Brain microvascular endothelial cell (primary cell): ENCODE measurements around the gene MECP2.

Experiments used
- DNase-seq: peaks from one replicate; pipeline ENCODE4 v3.0.0-alpha.2; 2020
- H3K27ac ChIP-seq: fragments of 250-450 bp; sonication (Bioruptor Pico); 2 replicates; pipeline ENCODE4 v1.5.1; 2020; ENCODE audit warnings: mild to moderate bottlenecking, moderate library complexity
- H3K27me3 ChIP-seq: fragments of 250-450 bp; sonication (Bioruptor Pico); replicated peaks from 2 replicates; pipeline ENCODE4 v1.5.1; 2020; ENCODE audit warnings: mild to moderate bottlenecking
- H3K36me3 ChIP-seq: fragments of 250-450 bp; sonication (Bioruptor Pico); replicated peaks from 2 replicates; pipeline ENCODE4 v1.5.1; 2020; ENCODE audit warnings: mild to moderate bottlenecking
- H3K4me3 ChIP-seq: 2 replicates; pipeline ENCODE4 v1.5.1; 2011; ENCODE audit warnings: low read depth, mild to moderate bottlenecking, control low read depth, low read length, moderate library complexity
- in situ Hi-C: cut with HindIII; loops from 2 replicates; pipeline ENCODE4 v1.10.0; 2017; ENCODE audit warnings: low sequenced_read_pairs, low pct_ligation_motif_present
- TF ChIP-seq, protein P1 (sequence below): IDR thresholded peaks from 2 replicates; pipeline ENCODE4 v1.5.1; 2011; ENCODE audit warnings: low read depth, mild to moderate bottlenecking, moderate library complexity, low read length, control low read depth, inconsistent platforms; ENCODE audit errors: missing control alignments

Gene MECP2

DNA sequence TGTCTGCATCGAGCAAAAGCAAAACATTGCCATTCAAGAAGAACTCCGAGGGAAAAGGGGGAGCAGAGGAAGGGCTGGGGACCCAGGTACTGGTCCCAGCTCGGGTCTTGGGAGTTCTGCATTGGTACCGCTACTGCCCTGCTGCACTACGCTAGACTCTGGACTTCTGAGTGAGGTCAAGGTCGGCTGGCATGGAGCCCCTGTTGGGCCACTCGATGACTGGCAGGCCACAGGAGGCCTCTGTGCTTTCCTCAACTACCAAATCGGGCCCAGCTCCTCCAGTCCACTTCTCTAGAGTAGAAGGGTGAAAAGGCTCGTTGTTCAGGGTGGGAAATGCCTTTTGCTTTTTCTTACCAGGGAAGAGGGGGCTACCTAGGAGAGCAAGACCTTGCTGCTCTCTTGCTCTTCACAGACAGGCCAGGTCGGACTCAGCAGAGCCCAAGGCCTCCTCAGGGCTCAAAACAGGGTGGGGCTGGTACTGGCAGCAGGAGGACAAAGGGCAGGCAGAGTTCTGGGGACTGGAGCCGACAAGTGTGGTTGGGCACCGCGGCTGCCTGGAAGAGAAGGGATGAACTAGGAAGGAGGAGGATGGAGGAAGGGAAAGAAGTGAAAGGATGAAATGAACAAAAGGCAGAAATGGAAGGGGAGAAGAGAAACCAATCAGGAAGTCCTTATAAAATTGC lies 68.9 kb downstream of the MECP2 start:
- TF ChIP-seq, protein P1, sequence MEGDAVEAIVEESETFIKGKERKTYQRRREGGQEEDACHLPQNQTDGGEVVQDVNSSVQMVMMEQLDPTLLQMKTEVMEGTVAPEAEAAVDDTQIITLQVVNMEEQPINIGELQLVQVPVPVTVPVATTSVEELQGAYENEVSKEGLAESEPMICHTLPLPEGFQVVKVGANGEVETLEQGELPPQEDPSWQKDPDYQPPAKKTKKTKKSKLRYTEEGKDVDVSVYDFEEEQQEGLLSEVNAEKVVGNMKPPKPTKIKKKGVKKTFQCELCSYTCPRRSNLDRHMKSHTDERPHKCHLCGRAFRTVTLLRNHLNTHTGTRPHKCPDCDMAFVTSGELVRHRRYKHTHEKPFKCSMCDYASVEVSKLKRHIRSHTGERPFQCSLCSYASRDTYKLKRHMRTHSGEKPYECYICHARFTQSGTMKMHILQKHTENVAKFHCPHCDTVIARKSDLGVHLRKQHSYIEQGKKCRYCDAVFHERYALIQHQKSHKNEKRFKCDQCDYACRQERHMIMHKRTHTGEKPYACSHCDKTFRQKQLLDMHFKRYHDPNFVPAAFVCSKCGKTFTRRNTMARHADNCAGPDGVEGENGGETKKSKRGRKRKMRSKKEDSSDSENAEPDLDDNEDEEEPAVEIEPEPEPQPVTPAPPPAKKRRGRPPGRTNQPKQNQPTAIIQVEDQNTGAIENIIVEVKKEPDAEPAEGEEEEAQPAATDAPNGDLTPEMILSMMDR, result no peak
- H3K27ac ChIP-seq, result no peak overlapping the region
- no peak overlapping the region for H3K4me3 ChIP-seq
- H3K27me3 ChIP-seq, result no peaks in the 10 kb centered on the region
- H3K36me3 ChIP-seq, result no peaks in the 10 kb centered on the region
- in situ Hi-C loops, result no loop called here
- no peak for DNase-seq

DNA sequence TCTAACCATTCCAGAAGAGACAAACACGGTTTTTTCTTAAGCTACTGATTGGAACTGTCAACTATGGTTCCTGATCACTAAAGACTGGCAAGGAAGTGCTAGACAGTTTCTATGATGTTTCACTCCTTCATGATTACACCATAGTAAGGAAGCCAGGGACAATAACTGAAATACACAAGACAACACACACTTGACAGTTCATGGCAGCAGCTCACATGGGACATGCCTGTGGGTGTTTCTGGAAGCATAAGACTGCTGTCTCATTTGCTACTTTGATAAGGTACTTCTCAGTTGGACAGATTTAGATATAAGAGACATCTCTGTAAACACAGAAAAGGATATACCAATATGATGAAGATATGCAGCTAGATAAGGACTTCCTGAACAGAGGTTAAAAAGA lies 69.5 kb downstream of the MECP2 start:
- in situ Hi-C loops, result no loop called here
- TF ChIP-seq, protein P1, result no peak
- Histone ChIP-seq H3K27ac (no peak overlapping the region), H3K36me3 (no peaks in the 10 kb centered on the region), H3K4me3 (no peak overlapping the region), H3K27me3 (no peaks in the 10 kb centered on the region)
- DNase-seq, result no peak

DNA sequence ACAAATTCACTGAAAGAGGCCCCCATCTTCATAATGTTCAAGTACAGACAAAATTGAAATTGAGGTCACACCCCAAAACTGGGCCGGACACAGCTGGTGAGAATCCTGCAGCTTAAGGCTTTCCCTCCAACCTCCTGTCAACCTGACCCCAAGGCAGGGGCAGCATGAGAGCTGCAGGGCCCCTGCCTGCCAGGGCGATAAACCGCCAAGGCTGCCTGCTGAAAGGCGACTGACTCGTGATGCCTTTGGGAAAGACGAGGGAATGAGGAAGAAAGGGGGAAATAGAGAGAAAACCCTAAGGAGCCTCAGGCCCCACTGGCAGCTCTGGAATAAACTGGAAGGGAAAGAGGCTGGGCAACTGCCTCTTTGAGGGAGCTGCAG lies 70.5 kb downstream of the MECP2 start:
- no peak overlapping the region for H3K4me3 ChIP-seq
- TF ChIP-seq, protein P1, result no peak
- H3K36me3 ChIP-seq, result no peaks in the 10 kb centered on the region
- DNase-seq, result no peak
- H3K27me3 ChIP-seq, result no peaks in the 10 kb centered on the region
- no peak overlapping the region for H3K27ac ChIP-seq
- in situ Hi-C loops, result no loop called here

DNA sequence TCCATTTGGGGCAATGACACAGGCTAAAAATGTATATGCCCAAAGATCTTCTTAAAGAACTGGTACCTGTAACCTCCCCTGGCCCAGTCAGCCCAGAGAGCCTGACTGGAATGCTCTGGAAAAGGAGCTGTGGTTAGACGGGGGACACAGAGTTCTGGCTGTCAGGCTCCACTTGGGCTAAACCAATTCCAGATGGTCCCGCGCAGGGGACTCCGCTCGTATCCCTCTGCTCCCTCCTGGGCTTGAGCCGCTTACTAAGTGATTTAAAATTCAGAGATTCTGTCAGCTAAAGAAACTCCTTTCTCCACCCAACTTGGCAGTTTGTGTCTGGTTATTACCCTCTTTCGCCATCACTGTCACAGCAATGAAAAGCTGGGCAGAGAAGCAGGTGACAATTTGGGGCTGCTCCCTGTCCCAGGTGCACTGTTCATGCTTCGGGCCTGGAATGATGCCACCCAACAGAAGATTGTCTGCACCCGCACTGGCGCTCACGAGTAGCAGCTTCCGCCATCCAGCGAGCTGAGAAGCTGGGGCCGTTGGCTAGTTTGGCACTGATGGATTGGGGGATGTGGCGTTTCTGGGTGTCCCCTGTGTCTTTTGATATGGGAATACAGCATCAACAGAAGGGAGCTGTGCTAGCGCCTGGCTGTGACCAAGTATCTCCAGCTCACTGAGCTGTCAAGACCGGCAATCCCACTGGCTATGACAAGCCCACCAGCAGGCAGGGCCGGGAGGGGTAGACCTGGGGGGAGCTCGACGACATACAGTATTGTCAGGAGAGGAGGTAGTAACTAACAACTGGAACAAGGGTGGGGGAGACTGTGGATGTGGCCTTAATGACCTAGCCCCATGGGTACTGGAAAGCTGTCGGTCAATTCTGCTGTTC lies 71.1 kb downstream of the MECP2 start:
- in situ Hi-C loops, result no loop called here
- TF ChIP-seq, protein P1, result no peak
- Histone ChIP-seq H3K4me3 (no peak overlapping the region), H3K27me3 (no peaks in the 10 kb centered on the region), H3K27ac (no peak overlapping the region), H3K36me3 (no peaks in the 10 kb centered on the region)
- DNase-seq, result no peak

DNA sequence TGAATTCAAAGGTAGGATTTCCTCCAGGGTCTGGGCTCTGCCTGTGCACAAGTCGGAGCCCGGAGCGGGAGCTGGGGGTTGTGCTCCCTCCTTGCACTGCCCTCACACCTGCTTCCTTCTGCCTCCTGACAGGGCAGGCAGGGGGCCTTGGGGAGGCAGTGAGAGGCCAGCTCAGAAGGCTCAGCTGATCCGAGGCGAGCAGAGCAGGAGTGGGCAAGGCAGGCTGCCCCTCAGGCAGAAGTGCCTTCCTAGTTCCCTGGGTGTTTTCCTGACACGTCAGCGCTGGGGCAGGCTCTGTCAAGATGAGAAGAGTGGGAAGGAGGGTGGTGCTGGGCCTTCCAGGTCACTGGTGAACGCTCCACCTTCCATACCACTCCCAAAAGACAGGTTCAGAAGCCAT lies 72.3 kb downstream of the MECP2 start:
- in situ Hi-C loops, result no loop called here
- Histone ChIP-seq H3K27ac (no peak overlapping the region), H3K36me3 (no peaks in the 10 kb centered on the region), H3K27me3 (no peaks in the 10 kb centered on the region), H3K4me3 (no peak overlapping the region)
- TF ChIP-seq, protein P1, result no peak
- no peak for DNase-seq
